ENCODE data around the gene FDXR. TPM values are rescaled to one million over a fixed set of nuclear protein-coding genes. Genes with fewer than 3 reads are reported as not detected.
A peak's percentile ranks its signal among the peaks of the same experiment; 100 is the strongest.

The FDXR gene
- polyA plus RNA-seq, 2 of the 4 experiments (the other 2 are of a cell fraction), result 32.5 to 43.3 TPM

- TF ChIP-seq, protein P1, sequence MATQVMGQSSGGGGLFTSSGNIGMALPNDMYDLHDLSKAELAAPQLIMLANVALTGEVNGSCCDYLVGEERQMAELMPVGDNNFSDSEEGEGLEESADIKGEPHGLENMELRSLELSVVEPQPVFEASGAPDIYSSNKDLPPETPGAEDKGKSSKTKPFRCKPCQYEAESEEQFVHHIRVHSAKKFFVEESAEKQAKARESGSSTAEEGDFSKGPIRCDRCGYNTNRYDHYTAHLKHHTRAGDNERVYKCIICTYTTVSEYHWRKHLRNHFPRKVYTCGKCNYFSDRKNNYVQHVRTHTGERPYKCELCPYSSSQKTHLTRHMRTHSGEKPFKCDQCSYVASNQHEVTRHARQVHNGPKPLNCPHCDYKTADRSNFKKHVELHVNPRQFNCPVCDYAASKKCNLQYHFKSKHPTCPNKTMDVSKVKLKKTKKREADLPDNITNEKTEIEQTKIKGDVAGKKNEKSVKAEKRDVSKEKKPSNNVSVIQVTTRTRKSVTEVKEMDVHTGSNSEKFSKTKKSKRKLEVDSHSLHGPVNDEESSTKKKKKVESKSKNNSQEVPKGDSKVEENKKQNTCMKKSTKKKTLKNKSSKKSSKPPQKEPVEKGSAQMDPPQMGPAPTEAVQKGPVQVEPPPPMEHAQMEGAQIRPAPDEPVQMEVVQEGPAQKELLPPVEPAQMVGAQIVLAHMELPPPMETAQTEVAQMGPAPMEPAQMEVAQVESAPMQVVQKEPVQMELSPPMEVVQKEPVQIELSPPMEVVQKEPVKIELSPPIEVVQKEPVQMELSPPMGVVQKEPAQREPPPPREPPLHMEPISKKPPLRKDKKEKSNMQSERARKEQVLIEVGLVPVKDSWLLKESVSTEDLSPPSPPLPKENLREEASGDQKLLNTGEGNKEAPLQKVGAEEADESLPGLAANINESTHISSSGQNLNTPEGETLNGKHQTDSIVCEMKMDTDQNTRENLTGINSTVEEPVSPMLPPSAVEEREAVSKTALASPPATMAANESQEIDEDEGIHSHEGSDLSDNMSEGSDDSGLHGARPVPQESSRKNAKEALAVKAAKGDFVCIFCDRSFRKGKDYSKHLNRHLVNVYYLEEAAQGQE (IDR thresholded peaks at IDR 0.05), result no peak
- no peak for TF ChIP-seq RCOR1 (IDR thresholded peaks at IDR 0.05; ENCODE audit: low read depth, low read length)
- TF ChIP-seq NPAS2 (CRISPR knock-in tag; IDR thresholded peaks at IDR 0.05; ENCODE audit: borderline replicate concordance), result no peak
- TF ChIP-seq RNF2 (IDR thresholded peaks at IDR 0.05; ENCODE audit: borderline replicate concordance, low read depth), result no peak
- no peak for TF ChIP-seq CBX8 (IDR thresholded peaks at IDR 0.05)
- TF ChIP-seq POLR2A (IDR thresholded peaks at IDR 0.05; ENCODE audit: low read length), result no peak
Observed at GRCh38 chr17:74836691-74837467, 35.9 kb downstream of the FDXR start (continued).

DNA sequence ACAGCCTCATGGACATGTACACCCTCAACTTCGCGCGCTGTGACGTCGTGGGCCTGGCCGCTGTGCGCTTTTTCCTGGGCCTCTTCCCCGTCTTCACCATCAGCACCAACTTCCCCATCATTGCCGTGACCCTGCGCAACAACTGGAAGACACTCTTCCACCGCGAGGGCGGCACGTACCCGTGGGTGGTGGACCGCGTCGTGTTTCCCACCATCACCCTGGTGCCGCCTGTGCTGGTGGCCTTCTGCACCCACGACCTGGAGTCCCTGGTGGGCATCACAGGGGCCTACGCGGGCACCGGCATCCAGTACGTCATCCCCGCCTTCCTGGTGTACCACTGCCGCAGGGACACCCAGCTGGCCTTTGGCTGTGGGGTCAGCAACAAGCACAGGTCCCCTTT lies 36.6 kb downstream of the FDXR start:
- WGBS (ENCODE audit: missing lambda C conversion rate), result 89% methylated on average over 26 of the region's 26 CpGs
- H3K4me3 ChIP-seq, result no peak overlapping the region
- POLR2A ChIA-PET, result no interaction called here
- no peak overlapping the region for H3K4me2 ChIP-seq
- ATAC-seq (no peak), DNase-seq (ENCODE audit: low read depth in 1 of 2, low spot score in 1 of 2) (no peak), FAIRE-seq (no peak)
- no peak overlapping the region for H3K27ac ChIP-seq
- no peaks in the 10 kb centered on the region; the same call in 2 of the 3 replicates for H3K4me1 ChIP-seq
- CTCF ChIA-PET, result interaction anchor here (3.2 to 42.4 kb wide), 4 partner anchors 14 to 47 kb away, joined by 11 to 1302 read pairs (median 438); partner anchors contain the start of genes FDXR, GRIN2C and NAT9
- no peaks in the 10 kb centered on the region for H3K9me3 ChIP-seq
- TF ChIP-seq MAZ (IDR thresholded peaks at IDR 0.05; ENCODE audit: borderline replicate concordance, low read depth, low read length) (no peak), SREBF2 (IDR thresholded peaks at IDR 0.05) (no peak), HOXB5 (CRISPR knock-in tag; IDR thresholded peaks at IDR 0.05) (no peak), HEYL (CRISPR knock-in tag; IDR thresholded peaks at IDR 0.05) (no peak)

DNA sequence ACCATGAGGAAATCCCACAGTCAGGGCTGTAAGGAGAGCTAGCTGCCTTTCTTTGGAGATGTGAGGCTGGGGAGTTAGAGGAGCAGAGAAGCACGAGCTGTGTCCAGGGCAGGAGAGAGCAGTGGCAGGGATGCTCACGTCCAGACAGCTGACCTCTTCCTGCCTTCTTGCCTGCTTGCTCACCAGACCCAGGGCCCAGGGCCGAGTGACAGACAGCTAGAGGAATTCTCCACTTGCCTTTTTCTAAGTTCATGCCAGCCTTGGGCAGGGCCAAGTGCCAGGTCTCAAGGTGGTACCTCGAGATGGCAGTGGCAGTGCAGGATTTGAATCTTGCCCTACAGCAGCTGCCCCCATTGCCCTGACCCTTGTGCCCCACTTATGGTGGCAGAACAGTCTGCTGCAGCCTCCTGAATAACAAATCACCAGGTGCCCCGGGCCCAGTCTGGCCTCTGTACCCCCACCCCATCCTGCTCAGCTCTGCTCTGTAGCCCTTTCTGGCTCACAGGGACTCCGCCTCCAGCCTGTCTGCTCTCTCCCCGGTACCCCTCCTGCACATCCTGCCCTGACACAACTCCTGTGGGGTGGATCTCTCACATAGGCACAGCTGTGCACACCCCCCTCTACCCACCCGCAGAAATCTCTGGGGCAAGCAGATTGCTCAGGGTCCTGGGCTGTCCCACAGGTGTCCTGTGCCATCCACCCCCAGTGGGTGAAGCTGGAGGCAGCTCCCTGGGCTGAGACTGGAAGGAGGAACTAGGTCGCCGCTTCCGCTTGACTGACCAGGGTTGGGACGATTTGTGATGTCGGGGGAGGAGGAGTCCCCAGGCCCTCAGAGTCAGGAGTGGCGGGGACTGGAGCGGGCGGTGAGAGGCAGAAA lies 39.1 kb downstream of the FDXR start:
- H3K4me3 ChIP-seq, result no peak overlapping the region
- H3K9me3 ChIP-seq, result no peaks in the 10 kb centered on the region
- no peak overlapping the region for H3K4me2 ChIP-seq
- no peaks in the 10 kb centered on the region; the same call in 2 of the 3 replicates for H3K4me1 ChIP-seq
- ChIA-PET CTCF (interaction anchor here (0.8 to 3.5 kb wide), 16 partner anchors 8 to 177 kb away, joined by 3 to 27 read pairs (median 4); partner anchors contain the start of gene GRIN2C), POLR2A (interaction anchor here (1.1 kb wide), 1 partner anchor 39 kb away, joined by 3 read pairs; the partner anchor contains the start of gene FDXR)
- WGBS (ENCODE audit: missing lambda C conversion rate), result 69% methylated on average over 16 of the region's 16 CpGs
- FAIRE-seq, result no peak
- TF ChIP-seq MAX (IDR thresholded peaks at IDR 0.05), result no peak
- no peak for TF ChIP-seq CHD2 (IDR thresholded peaks at IDR 0.05; ENCODE audit: low read length, partially characterized antibody)
- no peak for TF ChIP-seq ZFP36 (IDR thresholded peaks at IDR 0.05; ENCODE audit: borderline replicate concordance, partially characterized antibody)
- no peak for TF ChIP-seq EP300 (IDR thresholded peaks at IDR 0.05)
- TF ChIP-seq HOXA7 (CRISPR knock-in tag; IDR thresholded peaks at IDR 0.05), result no peak
- no peak for TF ChIP-seq PHF8 (IDR thresholded peaks at IDR 0.05; ENCODE audit: borderline replicate concordance, low read depth)
- TF ChIP-seq, protein P2, sequence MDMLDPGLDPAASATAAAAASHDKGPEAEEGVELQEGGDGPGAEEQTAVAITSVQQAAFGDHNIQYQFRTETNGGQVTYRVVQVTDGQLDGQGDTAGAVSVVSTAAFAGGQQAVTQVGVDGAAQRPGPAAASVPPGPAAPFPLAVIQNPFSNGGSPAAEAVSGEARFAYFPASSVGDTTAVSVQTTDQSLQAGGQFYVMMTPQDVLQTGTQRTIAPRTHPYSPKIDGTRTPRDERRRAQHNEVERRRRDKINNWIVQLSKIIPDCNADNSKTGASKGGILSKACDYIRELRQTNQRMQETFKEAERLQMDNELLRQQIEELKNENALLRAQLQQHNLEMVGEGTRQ (IDR thresholded peaks at IDR 0.05), result no peak
- no peak for TF ChIP-seq POLR2AphosphoS2 (conservative IDR thresholded peaks at IDR 0.05; ENCODE audit: low read length)
- no peak for TF ChIP-seq KDM5A (IDR thresholded peaks at IDR 0.05)
- no peak for TF ChIP-seq MYC (IDR thresholded peaks at IDR 0.05; ENCODE audit: borderline replicate concordance, low read length)
- TF ChIP-seq NPAS2 (CRISPR knock-in tag; IDR thresholded peaks at IDR 0.05; ENCODE audit: borderline replicate concordance), result no peak
- TF ChIP-seq TP53 (CRISPR knock-in tag; IDR thresholded peaks at IDR 0.05), result no peak
- TF ChIP-seq RARB (CRISPR knock-in tag; IDR thresholded peaks at IDR 0.05), result no peak
- no peak for TF ChIP-seq RCOR1 (IDR thresholded peaks at IDR 0.05; ENCODE audit: low read depth, low read length)
- no peak for TF ChIP-seq ZC3H11A (IDR thresholded peaks at IDR 0.05)
- TF ChIP-seq, protein P3, sequence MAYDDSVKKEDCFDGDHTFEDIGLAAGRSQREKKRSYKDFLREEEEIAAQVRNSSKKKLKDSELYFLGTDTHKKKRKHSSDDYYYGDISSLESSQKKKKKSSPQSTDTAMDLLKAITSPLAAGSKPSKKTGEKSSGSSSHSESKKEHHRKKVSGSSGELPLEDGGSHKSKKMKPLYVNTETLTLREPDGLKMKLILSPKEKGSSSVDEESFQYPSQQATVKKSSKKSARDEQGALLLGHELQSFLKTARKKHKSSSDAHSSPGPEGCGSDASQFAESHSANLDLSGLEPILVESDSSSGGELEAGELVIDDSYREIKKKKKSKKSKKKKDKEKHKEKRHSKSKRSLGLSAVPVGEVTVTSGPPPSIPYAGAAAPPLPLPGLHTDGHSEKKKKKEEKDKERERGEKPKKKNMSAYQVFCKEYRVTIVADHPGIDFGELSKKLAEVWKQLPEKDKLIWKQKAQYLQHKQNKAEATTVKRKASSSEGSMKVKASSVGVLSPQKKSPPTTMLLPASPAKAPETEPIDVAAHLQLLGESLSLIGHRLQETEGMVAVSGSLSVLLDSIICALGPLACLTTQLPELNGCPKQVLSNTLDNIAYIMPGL (CRISPR knock-in tag; IDR thresholded peaks at IDR 0.05; ENCODE audit: borderline replicate concordance), result no peak
- TF ChIP-seq ESRRA (IDR thresholded peaks at IDR 0.05; ENCODE audit: borderline replicate concordance, low read length), result no peak
- TF ChIP-seq HEYL (CRISPR knock-in tag; IDR thresholded peaks at IDR 0.05), result no peak
- H3K27ac ChIP-seq, result no peak overlapping the region
- ATAC-seq, result peak; percentile 45 to 62; a peak in 4 of 6 replicates
- DNase-seq (ENCODE audit: low read depth in 1 of 2, low spot score in 1 of 2), result no peak
